GM23338 (cell line): Measurements from ENCODE around the gene CCNYL1.

Source experiments
- CTCF ChIP-seq, 2 experiments: fragments of 200-600 bp in 1 of 2; sonication (generic) in 1 of 2; conservative IDR thresholded peaks; 2 replicates each; pipeline versions ENCODE4 v1.5.1 to v1.6.1; 2016 to 2017; ENCODE audit warnings: antibody characterized with exemption in 2 of 2, low read depth in 2 of 2, mild to moderate bottlenecking in 2 of 2, moderate library complexity in 1 of 2
- ETS1 ChIP-seq: IDR thresholded peaks from 2 replicates; pipeline ENCODE4 v1.6.1; 2016; ENCODE audit warnings: antibody characterized with exemption
- EZH2 ChIP-seq: fragments of 200-600 bp; sonication (generic); IDR thresholded peaks from one replicate; pipeline ENCODE4 v1.8.0; 2017; ENCODE audit warnings: antibody characterized with exemption, mild to moderate bottlenecking, low read depth; ENCODE audit not compliant: unreplicated experiment
- EZH2phosphoT487 ChIP-seq: fragments of 200-600 bp; sonication (generic); IDR thresholded peaks from one replicate; pipeline ENCODE4 v1.8.1; 2018; ENCODE audit warnings: antibody characterized with exemption; ENCODE audit not compliant: unreplicated experiment
- JUNB ChIP-seq: IDR thresholded peaks from one replicate; pipeline ENCODE4 v1.6.1; 2016; ENCODE audit warnings: antibody characterized with exemption; ENCODE audit not compliant: unreplicated experiment
- POLR2AphosphoS5 ChIP-seq: IDR thresholded peaks from 2 replicates; pipeline ENCODE4 v1.6.1; 2016; ENCODE audit warnings: antibody characterized with exemption, low read depth
- REST ChIP-seq: IDR thresholded peaks from one replicate; pipeline ENCODE4 v1.6.1; 2018; ENCODE audit warnings: antibody characterized with exemption; ENCODE audit not compliant: unreplicated experiment
- ZNF114 ChIP-seq: fragments of 250-450 bp; sonication (Bioruptor Pico); IDR thresholded peaks from 2 replicates; pipeline ENCODE4 v1.5.0; 2020; ENCODE audit warnings: mild to moderate bottlenecking, moderate library complexity
- ZNF331 ChIP-seq: fragments of 250-450 bp; sonication (Bioruptor Pico); IDR thresholded peaks from 2 replicates; pipeline ENCODE4 v1.5.0; 2020; ENCODE audit warnings: low read depth, mild to moderate bottlenecking, moderate library complexity

GRCh38 chr2:207731138-207731537 lies 19.7 kb downstream of the CCNYL1 start:
- no peak for TF ChIP-seq EZH2
- TF ChIP-seq EZH2phosphoT487: no peak
- TF ChIP-seq CTCF (conservative IDR thresholded peaks at IDR 0.05; ENCODE audit: low read depth in 2 of 2): no peak
- TF ChIP-seq ZNF331 (CRISPR knock-in tag): no peak
- TF ChIP-seq POLR2AphosphoS5: no peak
- TF ChIP-seq ZNF114 (CRISPR knock-in tag): no peak
- TF ChIP-seq REST: no peak
- no peak for TF ChIP-seq JUNB
- TF ChIP-seq ETS1: no peak
